Panc1 (cell line): ENCODE results near the gene RIPOR3. TPM values are rescaled to one million over a fixed set of nuclear protein-coding genes. Genes with fewer than 3 reads are reported as not detected.

ENCODE experiments used
- ATAC-seq: fragments of 200-7000 bp; cut with Tn5 transposase; 2 replicates; pipeline ENCODE4 v1.9.1; 2020; ENCODE audit warnings: mild to moderate bottlenecking, moderate library complexity
- BruUV-seq: library from RNA; stranded (reverse); fragments of 400-500 nt; replicated peaks from 2 replicates; lab custom pipeline; 2021; lab: Mats Ljungman, UMichigan
- CTCF ChIA-PET: fragments of 300-600 bp; sonication (Branson Sonifier 250); formaldehyde crosslinking; loops from one replicate; lab custom pipeline; 2022; ENCODE audit warnings: antibody characterized with exemption; lab: Charles Lee
- POLR2A ChIA-PET: fragments of 300-600 bp; sonication (Branson Sonifier 250); formaldehyde crosslinking; loops from one replicate; lab custom pipeline; 2022; ENCODE audit warnings: antibody characterized with exemption; lab: Charles Lee
- DNase-seq: peaks from one replicate; pipeline ENCODE4 v3.0.0-alpha.2; 2010; ENCODE audit warnings: low read depth, low spot score
- H3K27ac ChIP-seq: 2 replicates; pipeline ENCODE4 v1.5.1; 2011; ENCODE audit warnings: mild to moderate bottlenecking, low read length, inconsistent platforms
- H3K27me3 ChIP-seq: fragments of 200-500 bp; sonication (Bioruptor generic); 2 replicates; pipeline ENCODE4 v1.6.0; 2014; ENCODE audit warnings: low read length, inconsistent platforms; ENCODE audit not compliant: control insufficient read depth, insufficient read depth
- H3K36me3 ChIP-seq: fragments of 200-500 bp; sonication (Bioruptor generic); 2 replicates; pipeline ENCODE4 v1.5.1; 2014; ENCODE audit warnings: inconsistent platforms, mild to moderate bottlenecking, low read length, moderate library complexity; ENCODE audit not compliant: control insufficient read depth, insufficient read depth
- H3K4me1 ChIP-seq: 2 replicates; pipeline ENCODE4 v1.5.1; 2011; ENCODE audit warnings: inconsistent platforms, mild to moderate bottlenecking, low read length, moderate library complexity; ENCODE audit not compliant: control insufficient read depth, insufficient read depth
- H3K4me3 ChIP-seq, 2 experiments: 2 replicates each; pipeline ENCODE4 v1.5.1; 2011 to 2012; ENCODE audit warnings: low read depth in 2 of 2, low read length in 2 of 2, mild to moderate bottlenecking in 2 of 2, inconsistent platforms in 1 of 2, moderate library complexity in 1 of 2
- H3K9me3 ChIP-seq: fragments of 200-500 bp; sonication (Bioruptor generic); 2 replicates; pipeline ENCODE4 v1.5.1; 2014; ENCODE audit warnings: low read depth, mild to moderate bottlenecking, inconsistent platforms, low read length, moderate library complexity; ENCODE audit not compliant: control insufficient read depth, insufficient read depth
- CTCF ChIP-seq: fragments of 450-650 bp; IDR thresholded peaks from 2 replicates; pipeline ENCODE4 v1.5.1; 2017; ENCODE audit warnings: mild to moderate bottlenecking
- POLR2AphosphoS5 ChIP-seq: IDR thresholded peaks from 2 replicates; pipeline ENCODE4 v1.6.1; 2012; ENCODE audit warnings: mild to moderate bottlenecking, low read depth, low read length, moderate library complexity
- REST ChIP-seq, 2 experiments: IDR thresholded peaks; 2 replicates each; pipeline ENCODE4 v1.6.1; 2011 to 2012; ENCODE audit warnings: low read depth in 2 of 2, control low read depth in 1 of 2, low read length in 1 of 2, mild to moderate bottlenecking in 1 of 2, moderate library complexity in 1 of 2; ENCODE audit not compliant: insufficient read depth in 1 of 2
- SIN3A ChIP-seq: IDR thresholded peaks from 2 replicates; pipeline ENCODE4 v1.6.1; 2012; ENCODE audit warnings: low read depth, mild to moderate bottlenecking, low read length, moderate library complexity, borderline replicate concordance; ENCODE audit not compliant: insufficient read depth
- TCF7L2 ChIP-seq: IDR thresholded peaks from 2 replicates; pipeline ENCODE4 v1.6.1; 2011; ENCODE audit warnings: mild to moderate bottlenecking, low read depth, low read length, inconsistent platforms
- in situ Hi-C: cut with HindIII; loops from 2 replicates; pipeline ENCODE4 v1.10.0; 2016; ENCODE audit warnings: low sequenced_read_pairs, low pct_unique_long_range_greater_than_20kb
- intact Hi-C: fragments of 100-400 bp; cut with micrococcal nuclease; formaldehyde crosslinking; loops from one replicate; pipeline ENCODE4 v1.10.0; 2022; ENCODE audit not compliant: unreplicated experiment
- total RNA-seq: library from RNA; stranded (reverse); gene quantifications from one replicate; pipeline ENCODE4 v1.2.1, GENCODE V29; 2021; ENCODE audit not compliant: unreplicated experiment

RIPOR3 gene
- total RNA-seq, 1 experiment from 2014 or later, result 92.5 TPM

- TF ChIP-seq CTCF, result no peak
- TF ChIP-seq POLR2AphosphoS5, result peak; percentile 57
- 0 out of 2 replicates have a peak, but pooled peaks have one; percentile 44 for TF ChIP-seq SIN3A
- ChIA-PET POLR2A (interaction anchor here (0.6 to 1.2 kb wide), 4 partner anchors 12 to 40 kb away, joined by 3 to 4 read pairs (median 3); partner anchors contain the start of gene PARD6B), CTCF (interaction anchor here (0.6 to 1.0 kb wide), 3 partner anchors 22 to 1234 kb away, joined by 3 to 11 read pairs (median 3); partner anchors contain the start of gene PARD6B)
- H3K4me3 ChIP-seq, result peak overlapping the region; percentile 64 to 71
- DNase-seq (no peak), ATAC-seq (peak; percentile 40)
- intact Hi-C loops (loop anchor here (2.0 kb wide), 1 partner anchor 37 kb away; no protein-coding TSS in a partner anchor), in situ Hi-C loops (no loop called here)
- no peaks in the 10 kb centered on the region for H3K36me3 ChIP-seq
- peak overlapping the region; percentile 99 for H3K27ac ChIP-seq
- H3K4me1 ChIP-seq, result peaks cover 78% of the 10 kb centered on the region
- H3K27me3 ChIP-seq, result no peaks in the 10 kb centered on the region
- H3K9me3 ChIP-seq, result no peaks in the 10 kb centered on the region
- TSS peak; percentile 90 for BruUV-seq
These were observed 520 bp upstream of the RIPOR3 start for GRCh38 chr20:50691573-50692551.

GRCh38 chr20:50689864-50690649, 1.3 kb downstream of the RIPOR3 start:
- no peak for DNase-seq
- Histone ChIP-seq H3K9me3 (no peaks in the 10 kb centered on the region), H3K36me3 (no peaks in the 10 kb centered on the region), H3K27ac (peak overlapping the region; percentile 99), H3K27me3 (no peaks in the 10 kb centered on the region), H3K4me1 (peaks cover 65% of the 10 kb centered on the region), H3K4me3 (peak overlapping the region; percentile 64 to 71)
- in situ Hi-C loops, result no loop called here
- TF ChIP-seq SIN3A (no peak; the same call in 1 of the 2 replicates), REST (IDR thresholded peaks at IDR 0.05; ENCODE audit: insufficient read depth in 1 of 2, low read depth in 2 of 2, low read length in 1 of 2) (no peak), CTCF (no peak), TCF7L2 (peak; percentile 77), POLR2AphosphoS5 (peak; percentile 92)
- ATAC-seq, result peak; percentile 66
- intact Hi-C loops, result loop anchor here (2.0 kb wide), 1 partner anchor 39 kb away; no protein-coding TSS in a partner anchor
- TSS peak; percentile 71 for BruUV-seq
- POLR2A ChIA-PET, result interaction anchor here (0.9 to 1.7 kb wide), 5 partner anchors 38 to 44 kb away, joined by 3 to 5 read pairs (median 3); partner anchors contain the start of gene PARD6B
- CTCF ChIA-PET, result interaction anchor here (0.9 to 1.1 kb wide), 2 partner anchors 24 to 27 kb away, joined by 3 to 5 read pairs; no protein-coding TSS in a partner anchor
